Mesenchymal stem cell (in vitro differentiated cells and primary cell): Measurements from ENCODE around the gene ROBO1.
A peak's percentile ranks its signal among the peaks of the same experiment; 100 is the strongest.

Experiments
- DNase-seq: peaks from one replicate; pipeline ENCODE4 v3.0.0-alpha.2; 2013
- H2AFZ ChIP-seq: one replicate; pipeline ENCODE4 v1.6.1; 2013; ENCODE audit warnings: low read depth, mild to moderate bottlenecking, control low read depth, inconsistent platforms, low read length, moderate library complexity
- H2AK5ac ChIP-seq: 2 replicates; pipeline ENCODE4 v1.6.1; 2013; ENCODE audit warnings: low read length, moderate library complexity, mild to moderate bottlenecking, inconsistent platforms; ENCODE audit not compliant: severe bottlenecking
- H2BK120ac ChIP-seq: one replicate; pipeline ENCODE4 v1.6.1; 2013; ENCODE audit warnings: low read depth, mild to moderate bottlenecking, inconsistent platforms, low read length, moderate library complexity
- H2BK12ac ChIP-seq, 2 experiments: one replicate each; pipeline ENCODE4 v1.6.1; 2013; ENCODE audit warnings: inconsistent platforms in 2 of 2, low read length in 2 of 2, mild to moderate bottlenecking in 2 of 2, moderate library complexity in 2 of 2, control low read depth in 1 of 2
- H2BK15ac ChIP-seq: one replicate; pipeline ENCODE4 v1.6.1; 2013; ENCODE audit warnings: mild to moderate bottlenecking, low read depth, inconsistent platforms; ENCODE audit not compliant: poor library complexity, severe bottlenecking
- H2BK5ac ChIP-seq: 2 replicates; pipeline ENCODE4 v1.6.1; 2013; ENCODE audit warnings: low read depth, mild to moderate bottlenecking, low read length, control low read depth, inconsistent platforms; ENCODE audit not compliant: poor library complexity, severe bottlenecking
- H3K14ac ChIP-seq, 2 experiments: one replicate each; pipeline ENCODE4 v1.6.1; 2013; ENCODE audit warnings: inconsistent platforms in 2 of 2, low read length in 2 of 2, control low read depth in 1 of 2, mild to moderate bottlenecking in 1 of 2, moderate library complexity in 1 of 2
- H3K18ac ChIP-seq, 2 experiments: one replicate each; pipeline ENCODE4 v1.6.1; 2013; ENCODE audit warnings: inconsistent platforms in 2 of 2, low read length in 2 of 2, control low read depth in 1 of 2, low read depth in 1 of 2, mild to moderate bottlenecking in 1 of 2
- H3K23ac ChIP-seq, 2 experiments: one replicate each; pipeline ENCODE4 v1.6.1; 2013; ENCODE audit warnings: inconsistent platforms in 2 of 2, low read length in 2 of 2, mild to moderate bottlenecking in 2 of 2, moderate library complexity in 2 of 2, control low read depth in 1 of 2
- H3K27ac ChIP-seq: 2 replicates; pipeline ENCODE4 v1.5.1; 2013; ENCODE audit warnings: mild to moderate bottlenecking, moderate library complexity, low read length, control low read depth, inconsistent platforms; ENCODE audit not compliant: poor library complexity, severe bottlenecking
- H3K27me3 ChIP-seq, 2 experiments: 2 replicates each; pipeline versions ENCODE4 v1.6.1 to v1.7.0; 2013; ENCODE audit warnings: low read length in 2 of 2, mild to moderate bottlenecking in 2 of 2, moderate library complexity in 2 of 2, control low read depth in 1 of 2, inconsistent platforms in 1 of 2; ENCODE audit not compliant: control insufficient read depth in 1 of 2, insufficient read depth in 1 of 2
- H3K36me3 ChIP-seq, 2 experiments: 2 replicates each; pipeline versions ENCODE4 v1.6.1 to v1.7.0; 2013; ENCODE audit warnings: low read length in 2 of 2, control low read depth in 1 of 2, inconsistent platforms in 1 of 2, low read depth in 1 of 2, mild to moderate bottlenecking in 1 of 2; ENCODE audit not compliant: insufficient read depth in 2 of 2, control insufficient read depth in 1 of 2
- H3K4ac ChIP-seq, 2 experiments: one replicate each; pipeline ENCODE4 v1.6.1; 2013; ENCODE audit warnings: inconsistent platforms in 2 of 2, low read length in 2 of 2, mild to moderate bottlenecking in 2 of 2, moderate library complexity in 2 of 2, control low read depth in 1 of 2, low read depth in 1 of 2
- H3K4me1 ChIP-seq: 2 replicates; pipeline ENCODE4 v1.6.1; 2013; ENCODE audit warnings: low read depth, low read length, control low read depth; ENCODE audit not compliant: control insufficient read depth, insufficient read depth
- H3K4me2 ChIP-seq: 2 replicates; pipeline ENCODE4 v1.6.1; 2013; ENCODE audit warnings: low read length, mild to moderate bottlenecking, inconsistent platforms; ENCODE audit not compliant: poor library complexity, severe bottlenecking
- H3K4me3 ChIP-seq, 2 experiments: 2 replicates each; pipeline versions ENCODE4 v1.5.1 to v1.7.0; 2013; ENCODE audit warnings: low read length in 2 of 2, mild to moderate bottlenecking in 2 of 2, control low read depth in 1 of 2, low read depth in 1 of 2; ENCODE audit not compliant: insufficient read depth in 1 of 2
- H3K79me1 ChIP-seq: replicated peaks from 2 replicates; pipeline ENCODE4 v1.6.1; 2013; ENCODE audit warnings: mild to moderate bottlenecking, control low read depth, low read length, inconsistent platforms; ENCODE audit not compliant: poor library complexity, severe bottlenecking
- H3K9ac ChIP-seq: 2 replicates; pipeline ENCODE4 v1.7.0; 2013; ENCODE audit warnings: mild to moderate bottlenecking, low read length, moderate library complexity
- H3K9me3 ChIP-seq: 2 replicates; pipeline ENCODE4 v1.7.0; 2013; ENCODE audit warnings: mild to moderate bottlenecking, low read length; ENCODE audit not compliant: control insufficient read depth
- H4K8ac ChIP-seq: one replicate; pipeline ENCODE4 v1.6.1; 2013; ENCODE audit warnings: inconsistent platforms, mild to moderate bottlenecking, low read length, moderate library complexity
- H4K91ac ChIP-seq: one replicate; pipeline ENCODE4 v1.6.1; 2013; ENCODE audit warnings: mild to moderate bottlenecking, low read length, inconsistent platforms
- WGBS: methylation state at CpG from one replicate; pipeline ENCODE4 v1.1.7; 2013; ENCODE audit warnings: mixed read lengths; 5-methylcytosine and 5-hydroxymethylcytosine counted together

The ROBO1 gene

DNA sequence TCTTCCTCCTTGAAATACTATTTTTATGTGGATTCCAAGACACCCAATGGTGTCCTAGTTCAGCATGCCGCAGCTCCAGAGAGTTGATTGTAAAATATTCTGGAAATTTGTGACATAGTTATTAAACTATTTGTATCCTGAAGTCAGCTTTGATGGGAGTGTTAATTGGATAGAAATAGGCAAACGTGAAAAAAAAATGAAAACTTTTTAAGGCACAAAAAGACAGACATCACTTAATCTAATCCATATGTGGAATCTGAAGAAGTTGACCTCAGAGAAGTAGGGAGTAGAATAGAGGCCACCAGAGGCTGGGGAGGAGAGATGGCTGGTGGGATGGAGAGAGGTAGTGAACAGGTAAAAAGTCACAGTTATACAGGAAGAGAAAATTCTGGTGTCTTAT lies 704.2 kb downstream of the ROBO1 start:
- no peak overlapping the region for H2BK15ac ChIP-seq
- H3K18ac ChIP-seq, result no peak overlapping the region
- H3K23ac ChIP-seq, result no peak overlapping the region
- H3K36me3 ChIP-seq, result no peaks in the 10 kb centered on the region
- no peak overlapping the region for H4K8ac ChIP-seq
- no peak overlapping the region for H2AFZ ChIP-seq
- no peak overlapping the region for H3K4me3 ChIP-seq
- no peaks in the 10 kb centered on the region for H3K9me3 ChIP-seq
- H2AK5ac ChIP-seq, result no peak overlapping the region
- no peak overlapping the region for H3K14ac ChIP-seq
- no peak overlapping the region for H3K27ac ChIP-seq
- no peaks in the 10 kb centered on the region for H3K79me1 ChIP-seq
- H4K91ac ChIP-seq, result no peak overlapping the region
- H3K4me1 ChIP-seq, result no peaks in the 10 kb centered on the region
- H3K4ac ChIP-seq, result no peak overlapping the region
- DNase-seq, result no peak
- no peak overlapping the region for H3K4me2 ChIP-seq
- no peak overlapping the region for H3K9ac ChIP-seq
- no peak overlapping the region for H2BK120ac ChIP-seq
- H3K27me3 ChIP-seq, result no peaks in the 10 kb centered on the region
- H2BK12ac ChIP-seq, result no peak overlapping the region
- WGBS, result 100% methylated on average over 1 of the region's 2 CpGs
- no peak overlapping the region for H2BK5ac ChIP-seq

- no peak overlapping the region for H3K9ac ChIP-seq
- no peak overlapping the region for H2BK5ac ChIP-seq
- no peak overlapping the region for H3K27ac ChIP-seq
- H2AK5ac ChIP-seq, result no peak overlapping the region
- H3K4me1 ChIP-seq, result no peaks in the 10 kb centered on the region
- no peak overlapping the region for H3K4me2 ChIP-seq
- no peak overlapping the region for H2BK12ac ChIP-seq
- no peaks in the 10 kb centered on the region for H3K36me3 ChIP-seq
- WGBS, result 93% methylated on average over 1 of the region's 3 CpGs
- H4K8ac ChIP-seq, result no peak overlapping the region
- no peak overlapping the region for H2AFZ ChIP-seq
- H4K91ac ChIP-seq, result no peak overlapping the region
- no peak overlapping the region for H3K4ac ChIP-seq
- H2BK120ac ChIP-seq, result no peak overlapping the region
- H3K18ac ChIP-seq, result no peak overlapping the region
- no peak overlapping the region for H3K23ac ChIP-seq
- no peak for DNase-seq
- no peak overlapping the region for H2BK15ac ChIP-seq
- H3K9me3 ChIP-seq, result peaks cover 11% of the 10 kb centered on the region
- H3K27me3 ChIP-seq, result no peaks in the 10 kb centered on the region
- H3K4me3 ChIP-seq, result no peak overlapping the region
- no peak overlapping the region for H3K14ac ChIP-seq
- H3K79me1 ChIP-seq, result no peaks in the 10 kb centered on the region
These were observed 710.0 kb downstream of the ROBO1 start for GRCh38 chr3:79057756-79058155.

- H2AK5ac ChIP-seq, result no peak overlapping the region
- H3K9me3 ChIP-seq, result peaks cover 20% of the 10 kb centered on the region
- no peak overlapping the region for H2BK12ac ChIP-seq
- no peak overlapping the region for H3K4ac ChIP-seq
- H3K27me3 ChIP-seq, result no peaks in the 10 kb centered on the region
- WGBS, result 78% methylated on average over 7 of the region's 7 CpGs
- H3K4me1 ChIP-seq, result no peaks in the 10 kb centered on the region
- H3K14ac ChIP-seq, result no peak overlapping the region
- no peaks in the 10 kb centered on the region for H3K79me1 ChIP-seq
- H4K8ac ChIP-seq, result no peak overlapping the region
- no peak overlapping the region for H4K91ac ChIP-seq
- H2BK120ac ChIP-seq, result no peak overlapping the region
- no peak overlapping the region for H3K27ac ChIP-seq
- H3K36me3 ChIP-seq, result no peaks in the 10 kb centered on the region
- H3K4me3 ChIP-seq, result no peak overlapping the region
- no peak for DNase-seq
- no peak overlapping the region for H2BK5ac ChIP-seq
- no peak overlapping the region for H3K9ac ChIP-seq
- H2BK15ac ChIP-seq, result no peak overlapping the region
- H2AFZ ChIP-seq, result no peak overlapping the region
- H3K18ac ChIP-seq, result no peak overlapping the region
- no peak overlapping the region for H3K23ac ChIP-seq
- no peak overlapping the region for H3K4me2 ChIP-seq
These were observed 711.3 kb downstream of the ROBO1 start for GRCh38 chr3:79056498-79056897.

DNA sequence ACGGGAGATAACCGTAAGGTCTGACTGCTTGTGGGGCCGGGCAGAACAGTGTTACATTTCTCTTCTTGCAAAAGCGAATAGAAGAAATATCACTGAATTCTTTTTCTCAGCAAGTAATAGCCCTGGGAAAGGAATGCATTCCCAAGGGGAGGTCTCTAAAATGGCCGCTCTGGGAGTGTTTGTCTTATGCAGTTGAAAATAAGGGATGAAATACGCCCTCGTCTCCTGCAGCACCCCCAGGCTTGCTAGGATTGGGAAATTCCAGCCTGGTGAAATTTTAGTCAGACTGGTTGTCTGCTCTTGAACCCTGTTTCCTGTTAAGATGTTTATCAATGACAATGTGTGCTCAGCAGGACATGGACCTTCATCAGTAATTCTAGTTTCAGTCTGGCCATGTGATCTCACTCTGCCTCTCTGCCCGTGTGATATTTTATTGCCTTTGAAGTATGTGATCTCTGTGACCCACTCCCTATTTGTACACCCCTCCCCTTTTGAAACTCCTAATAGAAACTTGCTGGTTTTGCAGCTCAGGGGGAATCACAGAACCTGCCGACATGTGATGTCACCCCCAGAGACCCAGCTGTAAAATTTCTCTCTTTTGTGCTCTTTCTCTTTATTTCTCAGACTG lies 715.6 kb downstream of the ROBO1 start:
- peaks cover 23% of the 10 kb centered on the region for H3K9me3 ChIP-seq
- H2BK15ac ChIP-seq, result no peak overlapping the region
- H3K4me3 ChIP-seq, result no peak overlapping the region
- no peak overlapping the region for H3K23ac ChIP-seq
- no peak overlapping the region for H3K14ac ChIP-seq
- H3K36me3 ChIP-seq, result no peaks in the 10 kb centered on the region
- H3K79me1 ChIP-seq, result no peaks in the 10 kb centered on the region
- H3K27ac ChIP-seq, result no peak overlapping the region
- H4K8ac ChIP-seq, result no peak overlapping the region
- no peak overlapping the region for H3K4ac ChIP-seq
- WGBS, result 87% methylated on average over 9 of the region's 9 CpGs
- no peak overlapping the region for H2BK12ac ChIP-seq
- no peak overlapping the region for H2BK120ac ChIP-seq
- H3K4me2 ChIP-seq, result no peak overlapping the region
- H3K9ac ChIP-seq, result no peak overlapping the region
- H3K27me3 ChIP-seq, result no peaks in the 10 kb centered on the region
- no peak overlapping the region for H2BK5ac ChIP-seq
- H3K4me1 ChIP-seq, result no peaks in the 10 kb centered on the region
- H2AK5ac ChIP-seq, result no peak overlapping the region
- DNase-seq, result peak; percentile 3
- H4K91ac ChIP-seq, result no peak overlapping the region
- no peak overlapping the region for H2AFZ ChIP-seq
- no peak overlapping the region for H3K18ac ChIP-seq
